Loucy (cell line): ENCODE measurements around the gene KCNQ5.

ENCODE experiments used
- H2AFZ ChIP-seq: fragments of 200-600 bp; sonication (generic); 2 replicates; pipeline ENCODE4 v1.6.0; 2016; ENCODE audit warnings: antibody characterized with exemption, mild to moderate bottlenecking, low read length, moderate library complexity
- H3F3A ChIP-seq: fragments of 200-600 bp; 2 replicates; pipeline ENCODE4 v1.6.0; 2016; ENCODE audit warnings: antibody characterized with exemption, low read depth, mild to moderate bottlenecking
- H3K27me3 ChIP-seq: fragments of 200-600 bp; sonication (generic); 2 replicates; pipeline ENCODE4 v1.6.1; 2014; ENCODE audit warnings: low read length, mild to moderate bottlenecking; ENCODE audit not compliant: insufficient read depth, poor library complexity, severe bottlenecking
- H3K36me3 ChIP-seq: fragments of 200-600 bp; sonication (generic); 2 replicates; pipeline ENCODE4 v1.6.1; 2016; ENCODE audit warnings: low read length; ENCODE audit not compliant: insufficient read depth
- H3K4me1 ChIP-seq: fragments of 200-600 bp; sonication (generic); 2 replicates; pipeline ENCODE4 v1.5.1; 2014; ENCODE audit warnings: low read length, mild to moderate bottlenecking; ENCODE audit not compliant: insufficient read depth, poor library complexity, severe bottlenecking
- H3K4me2 ChIP-seq: fragments of 200-600 bp; sonication (generic); 2 replicates; pipeline ENCODE4 v1.6.0; 2014; ENCODE audit warnings: antibody characterized with exemption, low read length, low read depth, mild to moderate bottlenecking; ENCODE audit not compliant: poor library complexity, severe bottlenecking
- H3K4me3 ChIP-seq: fragments of 200-600 bp; sonication (generic); 2 replicates; pipeline ENCODE4 v1.5.1; 2014; ENCODE audit warnings: low read length, mild to moderate bottlenecking, mixed read lengths; ENCODE audit not compliant: poor library complexity, severe bottlenecking
- H3K79me2 ChIP-seq: fragments of 200-600 bp; sonication (generic); 2 replicates; pipeline ENCODE4 v1.6.1; 2014; ENCODE audit warnings: low read length; ENCODE audit not compliant: insufficient read depth
- H3K9ac ChIP-seq: fragments of 200-600 bp; sonication (generic); 2 replicates; pipeline ENCODE4 v1.6.0; 2014; ENCODE audit warnings: mild to moderate bottlenecking, low read depth, low read length, moderate library complexity; ENCODE audit not compliant: poor library complexity, severe bottlenecking
- H3K9me2 ChIP-seq: fragments of 200-600 bp; sonication (generic); replicated peaks from 2 replicates; pipeline ENCODE4 v1.6.1; 2016; ENCODE audit warnings: low read depth, low read length, mixed read lengths
- H3K9me3 ChIP-seq: fragments of 200-600 bp; sonication (generic); 2 replicates; pipeline ENCODE4 v1.6.1; 2014; ENCODE audit warnings: mild to moderate bottlenecking, antibody characterized with exemption, low read length, low read depth; ENCODE audit not compliant: insufficient read depth
- H4K20me1 ChIP-seq: fragments of 200-600 bp; sonication (generic); 2 replicates; pipeline ENCODE4 v1.6.0; 2014; ENCODE audit warnings: antibody characterized with exemption, low read length, mild to moderate bottlenecking; ENCODE audit not compliant: insufficient read depth, poor library complexity, severe bottlenecking
- CTCF ChIP-seq: fragments of 200-600 bp; sonication (generic); conservative IDR thresholded peaks from 2 replicates; pipeline ENCODE4 v1.5.1; 2014; ENCODE audit warnings: mild to moderate bottlenecking, antibody characterized with exemption, low read length
- EZH2phosphoT487 ChIP-seq: fragments of 200-600 bp; IDR thresholded peaks from 2 replicates; pipeline ENCODE4 v1.6.1; 2018; ENCODE audit warnings: antibody characterized with exemption, mild to moderate bottlenecking, moderate library complexity, borderline replicate concordance

Gene KCNQ5

GRCh38 chr6:72987301-72987700 is 365.4 kb downstream of the KCNQ5 start:
- Histone ChIP-seq H3K79me2 (no peaks in the 10 kb centered on the region), H3K4me2 (no peak overlapping the region), H3K36me3 (no peaks in the 10 kb centered on the region), H3K9me3 (no peaks in the 10 kb centered on the region; the same call in 1 of the 2 replicates), H3K27me3 (no peaks in the 10 kb centered on the region), H3F3A (no peaks in the 10 kb centered on the region), H3K9ac (no peak overlapping the region), H3K4me1 (no peaks in the 10 kb centered on the region), H4K20me1 (no peaks in the 10 kb centered on the region), H2AFZ (no peak overlapping the region), H3K4me3 (no peak overlapping the region), H3K9me2 (no peaks in the 10 kb centered on the region)
- TF ChIP-seq EZH2phosphoT487 (no peak), CTCF (no peak)

GRCh38 chr6:72999995-73000394 is 378.1 kb downstream of the KCNQ5 start:
- Histone ChIP-seq H3K9me3 (no peaks in the 10 kb centered on the region), H3F3A (no peaks in the 10 kb centered on the region), H4K20me1 (no peaks in the 10 kb centered on the region), H3K9me2 (no peaks in the 10 kb centered on the region), H3K9ac (no peak overlapping the region), H3K79me2 (no peaks in the 10 kb centered on the region), H3K4me2 (no peak overlapping the region), H2AFZ (no peak overlapping the region), H3K4me3 (no peak overlapping the region), H3K36me3 (no peaks in the 10 kb centered on the region), H3K4me1 (no peaks in the 10 kb centered on the region), H3K27me3 (no peaks in the 10 kb centered on the region)
- TF ChIP-seq EZH2phosphoT487, result no peak
- no peak for TF ChIP-seq CTCF

GRCh38 chr6:73000460-73000859 is 378.6 kb downstream of the KCNQ5 start:
- H3K9me3 ChIP-seq, result no peaks in the 10 kb centered on the region
- H3K27me3 ChIP-seq, result no peaks in the 10 kb centered on the region
- no peak overlapping the region for H3K4me2 ChIP-seq
- no peaks in the 10 kb centered on the region for H3K36me3 ChIP-seq
- no peak overlapping the region for H3K9ac ChIP-seq
- no peaks in the 10 kb centered on the region for H3F3A ChIP-seq
- H3K9me2 ChIP-seq, result no peaks in the 10 kb centered on the region
- no peaks in the 10 kb centered on the region for H4K20me1 ChIP-seq
- H2AFZ ChIP-seq, result no peak overlapping the region
- no peak for TF ChIP-seq EZH2phosphoT487
- no peak for TF ChIP-seq CTCF
- H3K79me2 ChIP-seq, result no peaks in the 10 kb centered on the region
- H3K4me1 ChIP-seq, result no peaks in the 10 kb centered on the region
- H3K4me3 ChIP-seq, result no peak overlapping the region
